HG02973 (cell line): Measurements from ENCODE around the gene PROZ.

ENCODE experiments used
- ATAC-seq: cut with Tn5 transposase; IDR thresholded peaks from one replicate; pipeline ENCODE4 v1.9.1; 2021; ENCODE audit warnings: moderate library complexity; ENCODE audit not compliant: unreplicated experiment

Gene PROZ

GRCh38 chr13:113171250-113172125 lies 13.0 kb downstream of the PROZ start:
- no peak for ATAC-seq

- ATAC-seq: no peak
Measured at GRCh38 chr13:113172419-113172926, 14.0 kb downstream of the PROZ start.

DNA sequence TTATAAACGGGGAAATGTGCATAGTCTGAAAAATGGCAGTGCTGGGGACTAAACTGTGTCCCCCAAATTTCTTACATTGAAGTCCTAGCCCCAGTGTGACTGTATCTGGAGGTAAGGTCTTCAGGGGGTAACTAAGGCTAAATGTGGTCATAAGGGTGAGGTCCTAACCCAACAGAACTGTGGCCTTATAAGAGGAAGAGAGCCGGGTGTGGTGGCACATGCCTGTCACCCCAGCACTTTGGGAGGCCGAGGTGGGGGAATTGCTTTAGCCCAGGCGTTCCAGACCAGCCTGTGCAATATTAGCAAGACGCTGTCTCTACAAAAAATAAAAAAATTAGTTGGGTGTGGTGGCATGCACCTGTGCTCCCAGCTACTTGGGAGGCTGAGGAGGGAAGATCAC lies 17.8 kb downstream of the PROZ start:
- ATAC-seq: no peak

DNA sequence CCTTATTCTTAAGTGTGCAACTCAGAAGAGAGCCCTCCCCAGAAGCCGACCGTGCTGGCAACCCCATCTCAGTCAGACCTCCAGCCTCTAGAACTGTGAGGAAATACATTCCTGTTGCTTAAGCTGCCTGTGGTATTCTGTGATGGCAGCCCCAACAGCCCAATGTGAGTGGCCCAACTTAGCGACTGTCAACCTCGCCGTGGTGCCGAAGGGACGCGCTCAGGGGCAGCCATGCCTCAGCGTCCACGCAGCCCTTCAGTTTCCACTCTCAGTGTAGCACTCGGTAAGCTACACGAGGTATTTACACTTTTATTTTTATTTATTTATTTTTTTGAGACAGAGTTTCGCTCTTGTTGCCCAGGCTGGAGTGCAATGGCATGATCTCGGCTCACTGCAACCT lies 18.4 kb downstream of the PROZ start:
- ATAC-seq: no peak

- ATAC-seq: no peak
Measured at GRCh38 chr13:113178070-113178895, 19.8 kb downstream of the PROZ start.

GRCh38 chr13:113178896-113179167 lies 20.4 kb downstream of the PROZ start:
- ATAC-seq: no peak

DNA sequence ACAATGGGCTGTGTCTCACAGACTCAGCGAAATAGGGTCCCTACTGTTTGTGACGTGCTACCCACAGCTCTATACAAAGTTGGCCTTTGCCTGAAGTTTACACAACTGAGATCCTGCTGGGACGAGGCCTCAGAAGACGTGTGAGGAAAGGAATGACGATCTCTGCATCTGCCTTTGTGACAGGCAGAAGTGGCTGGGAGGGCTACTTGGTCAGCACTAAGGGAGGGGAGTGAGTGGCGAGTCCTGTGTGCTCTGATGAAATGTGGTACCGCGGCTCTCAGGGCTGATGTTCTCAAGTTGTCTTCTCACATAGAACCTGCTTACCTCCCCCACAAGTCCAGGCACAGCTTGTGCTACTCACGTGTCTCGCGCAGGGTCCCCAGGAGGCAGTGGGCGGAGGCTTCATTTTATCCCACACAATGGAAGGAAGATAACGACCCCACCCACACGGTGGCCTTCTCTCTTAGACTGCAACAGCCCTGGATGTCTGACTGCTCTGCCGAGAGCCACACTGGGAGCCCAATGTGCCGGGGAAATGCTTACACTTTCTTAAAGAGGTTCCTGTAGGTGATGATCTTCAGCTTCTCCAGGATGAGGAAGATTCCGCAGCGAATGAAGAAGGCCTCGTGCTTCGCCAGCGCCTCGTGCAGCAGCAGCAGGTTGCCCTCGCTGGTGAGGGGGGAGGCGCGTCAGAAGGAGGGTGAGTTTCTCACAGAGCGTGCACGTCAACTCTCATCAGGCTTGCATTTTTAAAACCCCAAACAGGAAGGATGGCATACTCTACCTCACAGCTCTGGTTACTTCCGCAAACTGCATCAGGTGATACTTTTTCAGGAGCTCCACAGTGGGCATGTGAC lies 21.2 kb downstream of the PROZ start:
- no peak for ATAC-seq

DNA sequence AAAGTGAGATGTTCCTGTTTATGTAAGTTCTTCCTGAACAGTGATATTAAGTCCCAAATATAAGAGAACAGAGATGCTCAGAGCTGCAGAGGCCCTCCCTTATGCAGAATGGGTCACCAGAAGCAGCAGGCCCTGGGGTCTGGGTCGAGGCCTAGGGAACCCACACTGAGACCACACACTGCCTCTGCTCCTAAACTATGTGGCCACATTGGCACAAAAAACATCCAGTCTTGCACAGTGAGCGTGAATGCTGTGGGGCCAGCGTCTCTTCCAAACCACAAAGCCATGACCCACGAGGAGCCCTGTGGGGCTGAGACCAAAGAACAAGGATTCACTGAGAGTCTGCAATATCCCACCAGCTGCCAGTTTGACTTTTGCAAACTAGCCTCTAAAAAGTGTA lies 23.6 kb downstream of the PROZ start:
- no peak for ATAC-seq

- ATAC-seq: no peak
Measured at GRCh38 chr13:113183450-113184129, 25.1 kb downstream of the PROZ start.

DNA sequence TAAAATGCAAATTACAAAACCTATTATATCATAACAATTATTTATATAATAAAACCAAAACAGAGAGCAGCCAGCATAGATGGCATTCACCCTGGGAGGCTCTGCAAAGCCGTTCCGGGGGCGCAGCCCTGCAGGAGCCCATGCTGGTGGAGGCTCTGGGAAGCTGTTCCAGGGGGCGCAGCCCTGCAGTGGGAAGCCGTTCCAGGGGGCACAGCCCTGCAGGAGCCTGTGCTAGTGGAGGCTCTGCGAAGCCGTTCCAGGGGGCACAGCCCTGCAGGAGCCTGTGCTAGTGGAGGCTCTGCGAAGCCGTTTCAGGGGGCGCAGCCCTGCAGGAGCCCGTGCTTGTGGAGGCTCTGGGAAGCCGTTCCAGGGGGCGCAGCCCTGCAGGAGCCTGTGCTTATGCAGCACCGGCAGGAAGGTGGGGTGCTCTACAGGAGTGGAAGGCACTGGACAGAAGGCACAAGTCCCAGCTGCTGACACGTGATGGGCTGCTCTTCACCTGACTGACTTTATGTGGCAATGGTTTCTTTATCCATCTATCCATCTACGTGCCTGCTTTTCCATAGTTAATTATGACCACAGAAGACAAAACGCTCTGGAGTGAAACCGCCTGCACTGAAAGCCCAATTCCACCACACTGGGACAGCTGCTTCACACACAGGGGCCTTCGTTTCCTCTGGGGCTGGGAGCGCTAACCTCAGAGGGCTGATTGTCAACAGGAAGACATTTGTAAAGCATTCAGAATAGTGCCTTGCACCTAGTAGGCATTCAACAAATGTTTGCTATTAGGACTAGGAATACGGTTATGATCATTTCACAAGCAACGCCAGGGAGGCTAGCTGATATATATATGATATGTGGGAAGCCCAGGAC lies 26.4 kb downstream of the PROZ start:
- ATAC-seq: no peak

- peak; percentile 69 for ATAC-seq
Measured at GRCh38 chr13:113186061-113186900, 27.8 kb downstream of the PROZ start.

- no peak for ATAC-seq
Measured at GRCh38 chr13:113187263-113187669, 28.8 kb downstream of the PROZ start.

DNA sequence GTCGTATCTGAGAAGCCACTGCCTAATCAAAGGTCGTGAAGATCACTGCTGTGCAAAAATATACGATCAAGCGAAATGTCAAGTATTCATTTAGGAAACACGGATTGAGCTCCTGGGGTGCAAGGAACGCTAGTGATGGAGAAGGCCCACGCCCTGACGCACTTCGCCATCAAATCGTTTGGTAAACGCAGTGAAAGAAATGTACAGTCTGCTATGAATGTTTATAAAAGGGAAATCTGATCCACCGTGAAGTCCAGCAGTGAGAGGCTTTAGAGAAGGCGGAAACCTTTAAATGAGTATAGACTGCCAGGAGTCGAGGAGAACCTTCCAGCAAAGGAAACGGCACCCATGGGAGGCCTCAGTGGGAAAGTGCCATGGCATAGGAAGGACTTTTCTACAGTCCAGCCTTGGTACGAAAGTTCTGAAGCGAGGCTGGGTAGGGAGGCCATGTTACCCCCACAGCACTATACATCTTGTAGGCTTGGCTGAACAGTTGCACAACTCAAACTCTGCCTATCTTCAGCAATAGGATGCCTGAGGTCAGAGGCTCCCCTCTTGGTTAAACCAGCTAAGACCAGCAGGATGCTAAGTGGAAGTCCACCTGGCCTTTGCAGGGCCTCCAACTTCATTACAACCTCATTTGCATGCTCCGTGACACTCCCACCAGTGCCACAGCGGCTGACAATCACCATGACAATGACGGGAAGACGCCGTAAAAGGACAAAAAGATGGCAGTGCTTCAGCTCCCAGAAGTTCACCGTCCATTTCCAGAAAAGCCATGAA lies 29.6 kb downstream of the PROZ start:
- ATAC-seq: no peak

DNA sequence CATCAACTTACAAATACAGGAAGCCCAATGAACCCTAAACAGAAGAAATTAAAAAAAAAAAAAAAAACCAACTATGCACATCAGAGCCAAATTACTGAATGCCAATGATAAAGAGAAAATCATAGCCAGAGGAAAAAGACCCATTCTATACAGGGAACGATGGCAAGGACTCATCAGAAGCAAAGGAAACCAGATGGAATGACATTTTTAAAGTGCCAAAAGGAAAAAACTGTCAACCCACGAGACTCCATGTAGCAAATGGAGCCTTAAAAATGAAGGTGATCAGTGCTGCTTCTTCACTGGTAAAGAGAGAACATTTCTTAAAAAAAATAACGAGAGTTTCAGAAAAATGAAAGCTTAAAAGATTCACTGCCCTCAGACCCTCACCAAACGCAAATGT lies 31.7 kb downstream of the PROZ start:
- ATAC-seq: no peak

GRCh38 chr13:113192279-113192678 lies 33.8 kb downstream of the PROZ start:
- ATAC-seq: no peak

GRCh38 chr13:113192902-113193301 lies 34.5 kb downstream of the PROZ start:
- no peak for ATAC-seq

GRCh38 chr13:113195360-113195759 lies 36.9 kb downstream of the PROZ start:
- no peak for ATAC-seq
